IMR-90 (cell line): ENCODE measurements around the gene NAXE. TPM values are rescaled to one million over a fixed set of nuclear protein-coding genes. Genes with fewer than 3 reads are reported as not detected.

Source experiments
- ATAC-seq: fragments of 200-7000 bp; cut with Tn5 transposase; 2 replicates; pipeline ENCODE4 v1.9.1; 2020; ENCODE audit warnings: low read depth, mild to moderate bottlenecking, moderate library complexity
- BruUV-seq: library from RNA; stranded (reverse); fragments of 400-500 nt; replicated peaks from 2 replicates; lab custom pipeline; 2021; lab: Mats Ljungman, UMichigan
- CTCF ChIA-PET: fragments of 300-600 bp; formaldehyde crosslinking; extraction: SDS; loops from one replicate; lab custom pipeline; 2021; ENCODE audit warnings: antibody characterized with exemption; lab: Yijun Ruan, JAX
- POLR2A ChIA-PET: fragments of 300-600 bp; sonication (Branson Sonifier 250); formaldehyde crosslinking; loops from one replicate; lab custom pipeline; 2022; ENCODE audit warnings: antibody characterized with exemption; ENCODE audit not compliant: unreplicated experiment; lab: Charles Lee
- DNase-seq: peaks from one replicate; pipeline ENCODE4 v3.0.0; 2013
- H2AFZ ChIP-seq: replicated peaks from 2 replicates; pipeline ENCODE3; 2013; ENCODE audit warnings: low read length, mild to moderate bottlenecking; ENCODE audit not compliant: poor library complexity
- H2AK5ac ChIP-seq: 2 replicates; pipeline ENCODE4 v1.6.1; 2013; ENCODE audit warnings: low read depth, low read length, inconsistent platforms
- H2AK9ac ChIP-seq: replicated peaks from 2 replicates; pipeline ENCODE3; 2013; ENCODE audit warnings: mild to moderate bottlenecking, low read depth, low read length, moderate library complexity; ENCODE audit not compliant: poor library complexity
- H2BK120ac ChIP-seq: 2 replicates; pipeline ENCODE4 v1.6.1; 2013; ENCODE audit warnings: low read depth, low read length, inconsistent platforms
- H2BK15ac ChIP-seq: 3 replicates; pipeline ENCODE4 v1.6.1; 2013; ENCODE audit warnings: low read depth, low read length, inconsistent platforms
- H2BK20ac ChIP-seq: 2 replicates; pipeline ENCODE4 v1.6.1; 2013; ENCODE audit warnings: low read depth, mild to moderate bottlenecking, inconsistent platforms, low read length, moderate library complexity
- H2BK5ac ChIP-seq: 2 replicates; pipeline ENCODE4 v1.6.1; 2013; ENCODE audit warnings: mild to moderate bottlenecking, low read depth, low read length, inconsistent platforms; ENCODE audit not compliant: poor library complexity, severe bottlenecking
- H3K14ac ChIP-seq: replicated peaks from 2 replicates; pipeline ENCODE4 v1.6.1; 2013; ENCODE audit warnings: low read depth, low read length, inconsistent platforms
- H3K18ac ChIP-seq: 2 replicates; pipeline ENCODE4 v1.6.1; 2013; ENCODE audit warnings: low read depth, low read length, control low read depth
- H3K23ac ChIP-seq: 2 replicates; pipeline ENCODE4 v1.6.1; 2013; ENCODE audit warnings: low read depth, low read length, inconsistent platforms
- H3K27ac ChIP-seq: 2 replicates; pipeline ENCODE4 v1.5.1; 2013; ENCODE audit warnings: mild to moderate bottlenecking, control low read depth, low read length; ENCODE audit not compliant: insufficient read depth
- H3K27me3 ChIP-seq: 2 replicates; pipeline ENCODE4 v1.6.1; 2013; ENCODE audit warnings: low read length; ENCODE audit not compliant: control insufficient read depth, insufficient read depth
- H3K36me3 ChIP-seq: 2 replicates; pipeline ENCODE4 v1.6.1; 2013; ENCODE audit warnings: low read length, mixed read lengths; ENCODE audit not compliant: control insufficient read depth, insufficient read depth
- H3K4ac ChIP-seq: 2 replicates; pipeline ENCODE4 v1.6.1; 2013; ENCODE audit warnings: low read depth, low read length, inconsistent platforms
- H3K4me1 ChIP-seq: 2 replicates; pipeline ENCODE4 v1.6.1; 2013; ENCODE audit warnings: low read length, mixed read lengths; ENCODE audit not compliant: control insufficient read depth, insufficient read depth
- H3K4me2 ChIP-seq: 2 replicates; pipeline ENCODE4 v1.6.1; 2013; ENCODE audit warnings: low read depth, mild to moderate bottlenecking, control low read depth, low read length, moderate library complexity
- H3K4me3 ChIP-seq: 2 replicates; pipeline ENCODE4 v1.5.1; 2013; ENCODE audit warnings: low read depth, mild to moderate bottlenecking, control low read depth, low read length, moderate library complexity; ENCODE audit not compliant: insufficient read depth
- H3K56ac ChIP-seq: 2 replicates; pipeline ENCODE4 v1.6.1; 2013; ENCODE audit warnings: low read length, inconsistent platforms; ENCODE audit not compliant: insufficient read depth; ENCODE audit errors: extremely low read depth
- H3K79me1 ChIP-seq, 2 experiments: 2 replicates each; pipeline ENCODE4 v1.6.1; 2013; ENCODE audit warnings: low read length in 2 of 2, inconsistent platforms in 1 of 2, low read depth in 1 of 2
- H3K9ac ChIP-seq: 2 replicates; pipeline ENCODE4 v1.6.1; 2013; ENCODE audit warnings: low read depth, low read length, control low read depth
- H3K9me1 ChIP-seq: 2 replicates; pipeline ENCODE4 v1.6.1; 2013; ENCODE audit warnings: low read length, inconsistent platforms; ENCODE audit not compliant: insufficient read depth
- H3K9me3 ChIP-seq: 2 replicates; pipeline ENCODE4 v1.6.1; 2013; ENCODE audit warnings: low read length; ENCODE audit not compliant: control insufficient read depth, insufficient read depth
- H4K20me1 ChIP-seq: 2 replicates; pipeline ENCODE4 v1.6.1; 2013; ENCODE audit warnings: low read length, inconsistent platforms; ENCODE audit not compliant: insufficient read depth
- H4K5ac ChIP-seq: 2 replicates; pipeline ENCODE4 v1.6.1; 2013; ENCODE audit warnings: mild to moderate bottlenecking, low read depth, low read length, control low read depth
- H4K8ac ChIP-seq, 2 experiments: 2 replicates each; pipeline ENCODE4 v1.6.1; 2013; ENCODE audit warnings: low read depth in 2 of 2, low read length in 2 of 2, control low read depth in 1 of 2, inconsistent platforms in 1 of 2
- H4K91ac ChIP-seq: 2 replicates; pipeline ENCODE4 v1.6.1; 2013; ENCODE audit warnings: low read depth, low read length, inconsistent platforms; ENCODE audit not compliant: insufficient read depth
- BHLHE40 ChIP-seq: fragments of 150-350 bp; IDR thresholded peaks from 2 replicates; pipeline ENCODE4 v1.6.1; 2016; ENCODE audit warnings: mild to moderate bottlenecking, low read depth, low read length
- CEBPB ChIP-seq: IDR thresholded peaks from 2 replicates; pipeline ENCODE4 v1.6.1; 2012; ENCODE audit warnings: low read depth, low read length, improper control_type of control experiment
- CTCF ChIP-seq: conservative IDR thresholded peaks from 2 replicates; pipeline ENCODE4 v1.5.1; 2012; ENCODE audit warnings: mild to moderate bottlenecking, low read depth, low read length, improper control_type of control experiment
- MAFK ChIP-seq: IDR thresholded peaks from 2 replicates; pipeline ENCODE4 v1.6.1; 2012; ENCODE audit warnings: low read depth, low read length, improper control_type of control experiment
- MAZ ChIP-seq: IDR thresholded peaks from 2 replicates; pipeline ENCODE4 v1.6.1; 2012; ENCODE audit warnings: low read depth, mild to moderate bottlenecking, low read length, improper control_type of control experiment, moderate library complexity, borderline replicate concordance
- NFE2L2 ChIP-seq: fragments of 150-350 bp; IDR thresholded peaks from 2 replicates; pipeline ENCODE4 v1.6.1; 2016; ENCODE audit warnings: low read depth, mild to moderate bottlenecking, low read length
- POLR2A ChIP-seq: IDR thresholded peaks from 2 replicates; pipeline ENCODE4 v1.6.1; 2012; ENCODE audit warnings: mild to moderate bottlenecking, low read depth, low read length
- RAD21 ChIP-seq: IDR thresholded peaks from 2 replicates; pipeline ENCODE4 v1.6.1; 2012; ENCODE audit warnings: low read length, improper control_type of control experiment
- RFX5 ChIP-seq: IDR thresholded peaks from 2 replicates; pipeline ENCODE4 v1.8.0; 2012; ENCODE audit warnings: low read depth, mild to moderate bottlenecking, low read length, moderate library complexity
- SMC3 ChIP-seq: fragments of 150-350 bp; IDR thresholded peaks from 2 replicates; pipeline ENCODE4 v1.6.1; 2016; ENCODE audit warnings: low read depth, mild to moderate bottlenecking, antibody characterized with exemption, low read length, moderate library complexity
- USF2 ChIP-seq: fragments of 150-350 bp; IDR thresholded peaks from 2 replicates; pipeline ENCODE4 v1.6.1; 2017; ENCODE audit warnings: mild to moderate bottlenecking, antibody characterized with exemption, low read length, low read depth
- WGBS, 2 experiments: methylation state at CpG; one replicate each; pipeline versions ENCODE4 v1.1.5 to v1.1.7; 2013; ENCODE audit warnings: missing lambda C conversion rate in 2 of 2; ENCODE audit not compliant: insufficient read length in 1 of 2; ENCODE audit errors: extremely low coverage in 2 of 2; 5-methylcytosine and 5-hydroxymethylcytosine counted together
- dilution Hi-C: fragments of 300-500 bp; cut with HindIII; formaldehyde crosslinking; loops from one replicate; pipeline ENCODE4 v1.14.3; 2018; ENCODE audit warnings: low sequenced_read_pairs; ENCODE audit not compliant: unreplicated experiment
- in situ Hi-C: fragments of 300-500 bp; cut with MboI; formaldehyde crosslinking; loops from 3 replicates; pipeline ENCODE4 v1.14.3; 2019; ENCODE audit warnings: low sequenced_read_pairs, inconsistent platforms, mixed read lengths
- intact Hi-C: fragments of 100-400 bp; cut with micrococcal nuclease; formaldehyde crosslinking; loops from 2 replicates; pipeline ENCODE4 v1.10.0; 2022
- polyA plus RNA-seq, 3 experiments: library from polyadenylated mRNA; depleted of rRNA; stranded (reverse); fragments of >200 nt; gene quantifications; 2 replicates each; pipeline ENCODE4 v1.2.3, GENCODE V29; 2012; ENCODE audit warnings: low replicate concordance in 1 of 3
- total RNA-seq: library from RNA; depleted of rRNA; stranded (reverse); fragments of >200 nt; gene quantifications from 2 replicates; pipeline ENCODE4 v1.2.3, GENCODE V29; 2012

Gene NAXE
- total and polyA plus RNA-seq, 2 of the 4 experiments (the other 2 are of a cell fraction) = 61.0 to 74.2 TPM

- no peak for ATAC-seq
These were observed 46.8 kb downstream of the NAXE start for GRCh38 chr1:156638189-156638985.

More at GRCh38 chr1:156638189-156638985, 46.8 kb downstream of the NAXE start:
- Histone ChIP-seq H2AK5ac (no peak overlapping the region), H3K9me1 (no peaks in the 10 kb centered on the region), H3K4ac (no peak overlapping the region), H3K79me1 (no peaks in the 10 kb centered on the region), H2AK9ac (no peak overlapping the region), H4K5ac (no peak overlapping the region), H3K4me3 (no peak overlapping the region), H3K27ac (no peak overlapping the region), H3K9ac (no peak overlapping the region), H2BK15ac (no peak overlapping the region), H3K18ac (no peak overlapping the region), H3K4me1 (no peaks in the 10 kb centered on the region; the same call in 1 of the 2 replicates), H3K27me3 (peaks cover 85% of the 10 kb centered on the region), H2BK120ac (no peak overlapping the region), H3K36me3 (no peaks in the 10 kb centered on the region), H4K91ac (no peak overlapping the region), H2BK5ac (no peak overlapping the region), H3K4me2 (no peak overlapping the region), H2BK20ac (no peak overlapping the region), H3K9me3 (no peaks in the 10 kb centered on the region), H3K56ac (no peak overlapping the region), H3K23ac (no peak overlapping the region), H4K20me1 (peaks cover 11% of the 10 kb centered on the region; the same call in 1 of the 2 replicates), H2AFZ (no peak overlapping the region), H4K8ac (no peak overlapping the region), H3K14ac (no peak overlapping the region)
- BruUV-seq = no TSS peak
- intact Hi-C loops = no loop called here
- WGBS, 2 experiments = 38% methylated on average over 2 of the region's 8 CpGs; no CpG with 5 or more reads in 1 of the 2 experiments
- ChIA-PET CTCF (no interaction called here), POLR2A (no interaction called here)
- TF ChIP-seq CEBPB (no peak), SMC3 (no peak), RAD21 (no peak), NFE2L2 (no peak), CTCF (no peak), RFX5 (no peak), USF2 (no peak), POLR2A (no peak), BHLHE40 (no peak), MAZ (no peak), MAFK (no peak)
- dilution Hi-C loops = no loop called here
- in situ Hi-C loops = no loop called here
- no peak for DNase-seq
